NT2/D1 (cell line): ENCODE results near the gene VAV2.
A peak's percentile ranks its signal among the peaks of the same experiment; 100 is the strongest.

Experiments used
- DNase-seq: peaks from one replicate; pipeline ENCODE4 v3.0.0-alpha.2; 2011; ENCODE audit warnings: low read depth, low spot score
- H3K27me3 ChIP-seq: 2 replicates; pipeline ENCODE4 v1.6.0; 2011; ENCODE audit warnings: mild to moderate bottlenecking; ENCODE audit not compliant: insufficient read length, insufficient read depth
- H3K36me3 ChIP-seq: 2 replicates; pipeline ENCODE4 v1.6.1; 2011; ENCODE audit warnings: mild to moderate bottlenecking, low read length, mixed read lengths; ENCODE audit not compliant: insufficient read depth, insufficient read length
- H3K4me1 ChIP-seq: 2 replicates; pipeline ENCODE4 v1.5.1; 2011; ENCODE audit not compliant: insufficient read depth, insufficient read length
- H3K4me3 ChIP-seq: 2 replicates; pipeline ENCODE4 v1.5.1; 2011; ENCODE audit warnings: low read depth; ENCODE audit not compliant: insufficient read length
- H3K9ac ChIP-seq: 2 replicates; pipeline ENCODE4 v1.6.0; 2011; ENCODE audit warnings: low read depth; ENCODE audit not compliant: insufficient read length
- H3K9me3 ChIP-seq: 2 replicates; pipeline ENCODE4 v1.5.1; 2011; ENCODE audit warnings: mild to moderate bottlenecking, low read length; ENCODE audit not compliant: insufficient read depth
- SUZ12 ChIP-seq: IDR thresholded peaks from 2 replicates; pipeline ENCODE4 v1.6.1; 2011; ENCODE audit not compliant: insufficient read length, insufficient read depth; ENCODE audit errors: extremely low read depth
- YY1 ChIP-seq: IDR thresholded peaks from 2 replicates; pipeline ENCODE4 v1.6.1; 2011; ENCODE audit not compliant: insufficient read length, insufficient read depth
- ZNF274 ChIP-seq: IDR thresholded peaks from 2 replicates; pipeline ENCODE4 v1.6.1; 2011; ENCODE audit warnings: mild to moderate bottlenecking, low read depth, low read length

Gene VAV2

DNA sequence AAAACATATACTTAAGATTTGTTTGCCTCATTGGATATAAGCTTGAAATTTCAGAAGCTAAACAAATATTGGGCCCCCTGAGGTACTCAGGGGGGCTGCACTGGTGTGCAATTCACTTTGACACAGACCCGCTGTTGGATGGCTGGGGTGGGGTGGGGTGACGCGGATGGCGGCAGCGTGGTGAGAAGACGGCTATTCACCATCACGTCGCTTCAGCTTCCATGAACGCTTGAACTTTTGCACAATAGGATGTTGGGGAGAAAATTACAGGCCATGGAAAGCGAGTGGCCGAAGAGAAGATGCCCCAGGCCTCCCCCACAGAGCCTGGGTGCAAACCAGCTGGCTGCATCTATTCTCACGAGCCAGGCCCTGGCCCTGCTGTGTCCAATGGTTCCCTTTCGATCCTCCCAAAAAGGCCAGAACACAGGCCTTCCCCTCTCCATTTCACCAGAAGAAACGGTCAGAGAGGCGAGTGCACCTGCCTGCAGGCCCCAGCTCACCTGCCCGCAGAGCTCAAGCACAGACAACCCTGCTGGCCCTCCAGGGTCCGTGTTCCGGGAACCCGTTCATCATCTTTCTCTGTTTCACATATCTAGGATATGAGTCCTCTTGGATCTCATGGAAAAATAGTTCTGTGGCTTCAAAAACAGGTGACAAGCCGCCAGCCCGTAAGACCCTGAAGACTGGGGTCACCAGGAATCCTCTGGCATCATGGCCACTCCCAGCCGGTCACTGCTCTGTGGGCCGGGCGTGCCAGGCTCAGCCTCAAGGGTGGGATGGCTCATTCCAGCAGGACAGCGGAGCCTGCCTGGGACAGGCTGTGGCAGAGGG lies 207.2 kb downstream of the VAV2 start:
- H3K4me3 ChIP-seq: no peak overlapping the region
- no peak for TF ChIP-seq ZNF274
- no peak overlapping the region for H3K9ac ChIP-seq
- H3K36me3 ChIP-seq: peaks cover 79% of the 10 kb centered on the region
- H3K27me3 ChIP-seq: no peaks in the 10 kb centered on the region
- no peaks in the 10 kb centered on the region for H3K9me3 ChIP-seq
- no peak for DNase-seq
- H3K4me1 ChIP-seq: peaks cover 20% of the 10 kb centered on the region

- Histone ChIP-seq H3K9me3 (no peaks in the 10 kb centered on the region), H3K36me3 (peaks cover 81% of the 10 kb centered on the region), H3K9ac (no peak overlapping the region), H3K4me1 (peaks cover 15% of the 10 kb centered on the region), H3K4me3 (no peak overlapping the region), H3K27me3 (no peaks in the 10 kb centered on the region)
- no peak for TF ChIP-seq ZNF274
- TF ChIP-seq SUZ12: no peak
- no peak for TF ChIP-seq YY1
- DNase-seq: no peak
Measured at GRCh38 chr9:133783331-133783731, 208.8 kb downstream of the VAV2 start.

DNA sequence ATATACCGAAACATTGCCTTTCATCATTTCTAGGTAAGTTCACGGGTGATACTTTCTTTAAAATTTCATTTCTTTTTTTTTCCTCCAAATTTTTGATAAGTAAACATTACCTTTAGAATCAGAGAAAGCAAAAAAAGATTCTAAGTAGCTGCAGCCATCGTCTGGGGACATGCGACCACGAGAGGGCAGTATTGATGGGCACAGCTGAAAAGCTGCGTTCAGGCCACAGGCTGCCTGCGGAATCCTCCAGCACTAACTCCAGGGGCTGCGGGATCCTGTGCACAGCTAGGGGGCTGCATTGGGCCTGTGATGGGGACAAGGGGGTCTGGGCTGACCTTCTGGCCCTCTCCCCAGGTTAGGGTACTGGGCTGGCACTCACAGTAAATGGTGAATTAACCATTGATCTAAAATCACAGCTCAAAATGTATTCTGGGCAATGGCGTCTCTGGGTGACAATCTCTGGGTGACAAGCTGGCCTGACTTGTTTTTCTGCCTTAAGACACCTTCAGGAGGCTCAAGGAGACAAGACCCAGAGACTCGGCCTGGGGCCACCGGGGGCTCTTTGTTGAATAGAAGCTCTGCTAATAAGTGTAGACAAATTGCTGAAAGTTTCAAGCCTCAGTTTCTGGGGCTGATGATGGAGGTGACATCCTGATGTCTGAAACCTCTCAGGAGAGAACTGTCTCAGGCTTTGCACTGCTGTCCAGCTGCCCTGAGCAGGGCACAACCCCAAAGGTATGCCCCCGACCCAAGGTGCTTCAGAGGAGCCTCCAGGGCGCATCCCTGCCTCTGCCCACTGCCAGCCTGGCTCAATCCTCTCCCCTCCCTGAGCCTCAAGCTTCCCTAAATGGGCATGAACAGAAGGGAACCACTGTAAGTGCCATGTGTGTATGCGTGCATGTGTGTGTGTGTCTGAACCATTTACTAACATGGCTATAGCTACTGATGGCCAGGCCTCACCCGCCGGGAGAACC lies 209.7 kb downstream of the VAV2 start:
- no peak overlapping the region for H3K4me3 ChIP-seq
- H3K27me3 ChIP-seq: no peaks in the 10 kb centered on the region
- no peaks in the 10 kb centered on the region for H3K9me3 ChIP-seq
- DNase-seq: peak; percentile 63
- H3K36me3 ChIP-seq: peaks cover 85% of the 10 kb centered on the region
- no peak overlapping the region for H3K9ac ChIP-seq
- peaks cover 9% of the 10 kb centered on the region for H3K4me1 ChIP-seq
- TF ChIP-seq ZNF274 (no peak), SUZ12 (no peak), YY1 (no peak)

GRCh38 chr9:133781828-133782135 lies 210.3 kb downstream of the VAV2 start:
- TF ChIP-seq SUZ12 (no peak), ZNF274 (no peak), YY1 (no peak)
- Histone ChIP-seq H3K27me3 (no peaks in the 10 kb centered on the region), H3K9me3 (no peaks in the 10 kb centered on the region), H3K4me1 (peaks cover 5% of the 10 kb centered on the region), H3K9ac (no peak overlapping the region), H3K4me3 (no peak overlapping the region), H3K36me3 (peaks cover 88% of the 10 kb centered on the region)
- no peak for DNase-seq

- H3K4me3 ChIP-seq: no peak overlapping the region
- peaks cover 5% of the 10 kb centered on the region for H3K4me1 ChIP-seq
- no peak for DNase-seq
- H3K9me3 ChIP-seq: no peaks in the 10 kb centered on the region
- no peaks in the 10 kb centered on the region for H3K27me3 ChIP-seq
- peaks cover 89% of the 10 kb centered on the region for H3K36me3 ChIP-seq
- TF ChIP-seq ZNF274 (no peak), SUZ12 (no peak), YY1 (no peak)
- H3K9ac ChIP-seq: no peak overlapping the region
Measured at GRCh38 chr9:133780962-133781827, 210.9 kb downstream of the VAV2 start.

DNA sequence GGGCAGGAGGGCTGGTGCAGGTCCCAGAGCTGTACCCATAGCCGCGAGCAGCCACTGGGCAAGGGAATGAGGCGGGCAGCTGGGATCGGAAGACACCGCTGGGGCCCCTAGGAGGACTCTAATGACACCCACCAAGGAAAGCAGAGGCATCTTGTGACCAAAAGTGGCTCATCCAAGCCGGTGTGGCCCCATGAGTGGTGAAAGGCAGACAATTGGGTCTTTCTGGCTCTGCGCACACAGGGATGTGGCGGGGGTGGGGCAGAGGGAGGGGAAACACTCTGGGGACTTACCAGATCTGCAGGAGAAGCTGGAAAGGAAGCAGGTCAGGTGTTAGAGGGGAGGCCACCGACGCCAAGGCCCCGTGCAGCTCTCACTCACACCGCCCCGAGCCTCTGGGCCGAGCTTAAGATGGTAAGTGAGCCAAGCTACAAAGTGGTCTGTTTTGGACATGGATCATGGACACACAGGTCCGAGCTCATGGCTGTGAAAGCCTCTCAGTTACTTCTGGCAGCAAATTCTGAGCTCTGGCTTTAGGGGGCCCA lies 211.6 kb downstream of the VAV2 start:
- Histone ChIP-seq H3K9ac (no peak overlapping the region), H3K36me3 (peaks cover 89% of the 10 kb centered on the region), H3K27me3 (no peaks in the 10 kb centered on the region), H3K4me3 (no peak overlapping the region), H3K9me3 (no peaks in the 10 kb centered on the region), H3K4me1 (peaks cover 5% of the 10 kb centered on the region)
- no peak for DNase-seq
- no peak for TF ChIP-seq SUZ12
- no peak for TF ChIP-seq YY1
- TF ChIP-seq ZNF274: no peak
